DMS 273 (cell line): Measurements from ENCODE around the gene SDCCAG8.

ENCODE experiments used
- DNase-seq: peaks from one replicate; lab custom pipeline; 2025; ENCODE audit not compliant: unreplicated experiment; lab: John Stamatoyannopoulos, UW

The SDCCAG8 gene

DNA sequence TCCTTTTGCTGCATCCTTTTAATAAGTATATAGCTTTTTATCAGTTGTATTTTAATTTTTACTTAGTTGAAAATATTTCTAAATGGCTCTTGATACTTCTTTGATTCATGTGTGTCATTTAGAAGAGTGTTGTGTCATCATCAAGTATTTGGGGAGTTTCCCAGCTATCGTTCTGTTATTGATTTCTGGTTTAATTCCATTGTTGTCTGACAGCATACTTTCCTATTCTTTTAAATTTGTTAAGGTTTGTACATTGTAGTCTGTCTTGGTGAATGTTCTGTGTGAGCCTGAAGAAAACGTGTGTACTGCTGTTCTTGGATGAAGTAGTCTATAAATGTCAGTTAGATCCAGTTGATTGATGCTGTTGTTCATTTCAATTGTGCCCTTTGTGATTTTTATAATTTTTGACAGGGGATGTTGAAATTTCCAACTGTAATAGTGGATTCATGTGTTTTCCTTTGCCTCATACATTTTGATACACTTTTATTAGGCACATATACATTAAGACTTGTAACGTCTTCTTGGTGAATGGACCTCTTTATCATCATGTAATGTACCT, 24.8 kb downstream of the SDCCAG8 start:
- no peak for DNase-seq

DNA sequence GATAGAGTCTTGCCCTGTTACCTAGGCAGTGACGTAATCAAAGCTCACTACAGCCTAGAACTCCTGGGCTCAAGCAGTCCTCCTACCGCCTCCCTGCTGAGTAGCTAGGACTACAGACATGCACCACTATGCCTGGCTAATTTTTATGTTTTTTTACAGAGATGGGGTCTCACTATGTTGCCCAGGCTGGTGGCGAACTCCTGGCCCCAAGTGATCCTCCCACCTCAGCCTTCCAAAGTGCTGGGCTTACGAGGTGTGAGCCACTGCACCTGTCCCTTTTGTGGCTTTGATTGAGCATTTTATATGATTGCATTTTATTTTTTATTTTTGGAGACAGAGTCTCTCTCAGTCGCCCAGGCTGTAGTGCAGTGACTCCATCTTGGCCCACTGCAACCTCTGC, 25.8 kb downstream of the SDCCAG8 start:
- DNase-seq: no peak

DNA sequence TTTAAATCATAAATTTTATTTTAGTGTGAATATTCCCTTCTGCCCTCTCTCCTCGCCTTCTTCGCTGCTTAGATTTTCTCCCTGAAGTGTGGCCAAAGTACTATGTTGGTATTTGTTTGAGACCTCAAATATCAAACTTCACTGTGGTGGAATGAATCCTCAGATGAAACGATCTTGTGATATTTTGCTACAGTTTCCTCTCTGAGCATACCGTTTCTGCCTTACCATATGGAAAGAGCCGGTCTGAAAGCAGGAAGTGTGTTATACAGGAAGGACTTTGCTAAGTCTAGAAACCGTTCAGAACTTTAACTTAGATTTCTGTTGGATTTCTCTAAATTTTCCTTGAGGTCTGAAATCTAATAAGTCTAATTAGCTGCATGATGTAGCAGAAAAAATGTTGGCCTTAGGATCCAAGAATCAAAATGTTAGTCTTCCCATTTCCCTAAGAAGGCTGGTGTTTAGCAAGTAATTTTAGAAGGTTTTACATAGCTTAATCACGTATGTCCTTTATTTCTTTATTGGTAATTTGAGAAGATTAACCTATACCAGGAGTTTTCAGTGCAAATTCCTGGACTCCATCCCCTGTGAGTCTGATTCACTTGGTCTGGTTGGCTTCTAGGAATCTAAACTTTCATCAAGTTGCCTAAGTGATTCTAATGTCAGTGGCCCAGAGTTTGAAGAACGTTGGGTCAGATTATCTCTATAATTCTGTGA, 30.7 kb downstream of the SDCCAG8 start:
- no peak for DNase-seq

DNA sequence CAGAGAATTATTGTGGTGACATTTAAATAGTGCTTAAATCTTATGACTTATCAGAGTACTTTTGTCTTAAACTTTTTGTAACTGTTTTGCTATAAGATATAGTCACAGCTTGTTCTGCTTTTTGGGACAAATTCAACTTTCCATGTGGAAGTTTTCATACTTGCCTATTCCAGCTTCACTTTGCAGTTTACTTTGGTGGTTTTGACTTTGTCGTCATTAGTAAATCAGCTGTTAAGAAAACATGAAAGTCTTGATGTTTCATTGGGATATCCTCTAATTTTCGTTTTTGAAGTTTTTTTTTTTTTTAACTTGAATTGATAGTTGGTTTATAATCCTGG, 31.3 kb downstream of the SDCCAG8 start:
- DNase-seq: no peak

DNA sequence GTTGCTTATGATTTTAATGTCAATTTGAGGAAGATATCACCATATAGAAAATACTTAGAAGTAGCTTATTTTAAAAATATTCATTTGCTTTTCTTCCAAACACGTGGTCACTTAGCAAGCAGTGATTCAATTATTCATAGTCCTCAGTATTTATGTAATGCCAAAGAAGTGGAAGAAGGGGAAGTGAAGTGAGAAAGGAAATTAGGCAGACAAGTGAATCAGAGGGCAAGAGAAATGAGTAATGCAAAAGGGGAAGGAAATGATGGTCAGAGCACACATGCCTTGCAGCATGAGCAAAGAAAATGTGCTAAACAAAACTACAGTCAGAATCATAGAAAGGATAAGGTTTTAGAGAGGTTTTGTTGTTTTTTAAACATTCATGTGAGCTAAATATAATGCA, 31.8 kb downstream of the SDCCAG8 start:
- no peak for DNase-seq

DNA sequence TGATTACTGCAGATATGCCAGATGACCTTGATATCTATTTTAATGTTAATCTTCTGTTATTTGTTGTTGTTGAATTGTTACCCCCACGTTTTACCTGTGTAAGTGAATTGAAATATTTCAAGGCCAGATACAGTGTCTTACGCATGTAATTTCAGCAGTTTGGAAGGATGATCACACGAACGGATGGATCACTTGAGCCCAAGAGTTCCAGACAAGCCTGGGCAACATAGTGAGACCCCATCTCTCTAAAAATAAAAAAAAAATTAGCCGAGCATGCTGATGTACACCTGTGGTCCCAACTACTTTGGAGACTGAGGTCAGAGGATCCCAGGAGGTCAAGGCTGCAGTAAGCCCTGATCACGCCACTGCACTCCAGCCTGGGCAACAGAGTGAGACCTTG, 32.2 kb downstream of the SDCCAG8 start:
- DNase-seq: no peak

DNA sequence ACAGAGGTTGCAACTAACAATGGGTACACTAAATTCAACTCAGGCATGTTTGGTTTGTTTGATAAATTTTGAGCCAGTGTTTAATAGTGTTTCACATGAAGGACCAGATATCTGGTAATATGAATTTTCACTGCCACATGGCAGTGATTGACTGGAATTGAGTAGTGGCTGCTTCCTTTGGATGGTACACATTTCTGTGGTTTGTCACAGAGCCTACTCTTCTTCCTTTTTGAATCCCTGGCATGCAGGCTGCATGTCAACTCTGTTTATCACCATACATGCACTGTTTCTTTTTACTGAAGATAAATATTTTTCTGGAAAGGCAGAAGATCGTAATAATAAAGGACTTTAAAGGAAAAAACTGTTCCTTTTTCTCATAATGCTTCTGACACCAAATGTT, 35.5 kb downstream of the SDCCAG8 start:
- no peak for DNase-seq

DNA sequence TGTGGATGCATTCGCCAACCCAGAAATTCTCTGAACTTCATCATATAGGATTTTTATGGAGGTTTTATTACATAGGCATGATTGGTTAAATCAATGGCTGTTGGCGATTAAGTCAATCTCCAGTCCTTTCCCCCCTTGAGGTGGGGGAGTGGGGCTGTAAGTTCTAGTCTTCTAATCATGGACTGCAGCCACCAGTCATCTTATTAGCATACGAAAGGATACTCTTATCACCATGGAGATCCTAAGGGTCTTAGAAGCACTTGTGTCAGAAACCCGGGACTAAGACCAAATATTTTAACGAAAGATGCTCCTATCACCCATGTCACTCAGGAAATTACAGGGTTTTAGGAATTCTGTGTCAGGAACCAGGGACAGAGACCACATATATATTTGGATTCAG, 36.3 kb downstream of the SDCCAG8 start:
- DNase-seq: no peak

DNA sequence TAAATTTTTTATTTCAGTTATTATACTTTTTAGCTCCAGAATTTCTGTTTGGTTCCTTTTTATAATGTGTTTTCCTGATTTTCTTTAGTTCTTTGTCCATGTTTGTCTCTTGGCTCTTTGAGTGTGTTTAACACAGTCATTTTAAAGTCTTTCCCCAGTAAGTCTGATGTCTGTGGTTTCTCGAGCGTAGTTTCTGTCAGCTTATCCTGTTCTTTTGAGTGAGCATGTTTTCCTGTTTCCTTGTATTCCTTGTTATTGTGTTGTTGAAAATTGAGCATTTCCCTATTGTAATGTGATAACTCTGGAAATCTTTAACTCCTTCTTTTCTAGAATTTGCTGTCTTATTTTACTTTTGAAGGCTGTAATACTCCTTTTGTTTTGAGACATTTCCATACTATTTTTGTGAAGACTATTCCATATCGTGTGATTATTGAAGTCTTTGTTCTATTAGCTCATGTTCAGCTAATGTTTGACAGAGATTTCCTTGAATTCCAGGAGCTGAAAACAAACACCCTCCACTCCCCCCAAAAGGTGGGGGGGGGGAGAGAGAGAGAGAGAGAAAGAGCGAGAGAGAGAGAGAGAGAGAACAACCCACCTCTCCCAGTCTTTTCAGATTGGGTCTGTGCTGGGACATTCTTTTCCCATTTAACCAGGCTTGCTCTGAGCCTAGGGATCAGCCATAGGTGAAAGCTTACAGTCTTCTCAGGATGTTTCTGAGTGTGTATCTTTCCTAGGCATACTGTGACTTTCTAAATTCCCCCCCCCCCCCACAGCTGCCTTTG, 38.3 kb downstream of the SDCCAG8 start:
- no peak for DNase-seq

DNA sequence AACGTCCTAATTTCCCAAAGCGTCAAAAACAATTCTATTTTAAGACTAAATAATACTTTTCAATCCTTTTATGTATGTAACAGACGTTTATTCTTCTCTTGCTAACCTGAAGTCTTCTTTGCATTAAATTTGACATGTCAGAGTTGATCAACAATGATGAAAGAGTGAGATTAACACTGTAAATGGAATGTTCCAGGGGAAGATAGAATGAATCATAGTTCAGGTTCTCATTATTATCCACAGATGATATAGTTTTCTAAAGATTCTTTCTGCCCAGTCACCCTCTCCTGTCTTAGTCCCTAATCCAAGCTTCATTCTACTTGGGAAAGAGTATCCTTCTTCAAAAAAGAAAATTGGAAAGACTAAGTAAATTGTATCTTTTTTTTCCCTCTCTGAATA, 38.9 kb downstream of the SDCCAG8 start:
- DNase-seq: no peak

DNA sequence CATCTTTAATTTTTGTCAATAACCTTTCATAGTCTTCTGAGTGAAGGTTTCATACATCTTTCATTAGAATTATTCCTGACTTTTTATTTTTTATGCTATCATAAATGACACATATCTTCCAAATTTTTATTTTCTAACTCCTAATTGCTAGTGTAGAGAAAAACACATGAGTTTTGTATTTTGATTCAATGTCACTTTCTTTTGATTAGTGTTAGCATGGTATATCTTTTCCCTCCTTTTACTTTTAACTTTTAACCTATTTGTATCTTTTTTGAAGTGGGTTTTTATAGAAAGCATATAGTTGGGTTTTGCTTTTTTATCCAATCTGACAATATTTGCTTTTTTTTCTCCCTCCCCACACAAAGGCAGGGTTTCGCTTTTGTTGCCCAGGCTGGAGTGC, 43.2 kb downstream of the SDCCAG8 start:
- DNase-seq: no peak

DNA sequence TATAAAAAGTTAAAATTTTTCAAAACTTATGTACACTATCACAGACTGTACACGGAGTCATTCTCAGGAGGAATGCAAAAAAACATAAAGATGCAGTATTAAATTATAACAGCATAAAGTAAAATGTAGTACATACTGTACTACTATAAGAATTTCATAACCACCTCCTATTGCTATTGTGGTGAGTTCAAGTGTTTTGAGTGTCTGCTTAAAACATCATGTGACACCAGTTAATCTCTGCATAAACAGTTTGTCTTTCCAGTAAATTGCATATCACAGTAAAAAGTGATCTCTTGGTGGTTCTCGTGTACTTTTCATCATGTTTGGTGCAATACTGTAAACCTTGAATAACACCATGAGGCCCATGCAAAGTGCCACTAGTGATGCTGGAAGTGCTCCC, 45.2 kb downstream of the SDCCAG8 start:
- no peak for DNase-seq

DNA sequence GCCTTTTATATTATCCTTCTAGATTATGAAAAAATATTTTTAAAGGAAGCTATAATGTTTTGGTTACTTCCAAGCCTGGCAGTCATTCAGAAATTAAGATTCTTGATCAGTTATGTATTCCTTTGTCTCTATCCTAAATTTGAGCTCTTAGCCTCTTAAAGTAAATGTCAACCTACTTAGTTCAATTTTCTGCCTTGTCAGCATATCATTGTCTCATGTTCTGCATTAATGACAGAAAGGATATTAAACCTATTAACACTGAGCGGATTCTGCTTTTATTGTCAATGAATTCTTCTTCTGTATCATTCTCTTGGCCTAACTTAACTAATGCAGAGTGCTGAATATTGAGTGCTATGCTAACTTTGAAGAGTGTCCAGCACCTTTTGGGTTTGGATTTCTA, 56.0 kb downstream of the SDCCAG8 start:
- DNase-seq: no peak

DNA sequence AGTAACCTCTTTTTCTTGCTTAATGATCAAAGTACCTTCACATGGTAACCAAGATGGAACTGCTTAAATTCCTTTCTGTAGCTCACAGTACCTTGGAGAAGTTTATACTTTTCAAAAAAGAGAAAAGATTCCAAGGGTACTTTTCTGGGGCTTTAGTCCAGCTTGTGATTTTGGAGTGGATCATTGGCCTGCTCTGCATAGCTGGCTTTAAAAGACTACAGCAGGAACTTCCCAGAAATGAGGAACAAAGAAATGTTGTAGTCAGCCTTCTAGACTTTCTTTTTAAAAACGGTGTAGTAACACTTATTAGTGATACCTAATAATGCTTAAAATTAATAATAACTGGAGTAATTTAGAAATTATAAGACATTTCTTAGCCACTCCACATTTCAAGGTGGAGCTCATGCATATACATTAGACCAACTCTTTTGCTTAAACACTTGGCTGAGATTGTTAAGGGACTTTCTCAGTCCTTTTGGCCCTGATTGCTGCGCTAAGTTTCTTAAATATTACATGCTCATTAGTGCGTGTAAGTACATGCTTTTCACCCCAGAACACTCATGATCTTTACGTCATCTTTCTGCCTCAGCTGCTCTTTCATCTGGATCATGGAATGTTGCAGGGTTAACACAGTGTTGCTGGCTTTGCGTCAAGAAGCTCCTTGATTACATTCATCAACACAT, 57.3 kb downstream of the SDCCAG8 start:
- DNase-seq: no peak

DNA sequence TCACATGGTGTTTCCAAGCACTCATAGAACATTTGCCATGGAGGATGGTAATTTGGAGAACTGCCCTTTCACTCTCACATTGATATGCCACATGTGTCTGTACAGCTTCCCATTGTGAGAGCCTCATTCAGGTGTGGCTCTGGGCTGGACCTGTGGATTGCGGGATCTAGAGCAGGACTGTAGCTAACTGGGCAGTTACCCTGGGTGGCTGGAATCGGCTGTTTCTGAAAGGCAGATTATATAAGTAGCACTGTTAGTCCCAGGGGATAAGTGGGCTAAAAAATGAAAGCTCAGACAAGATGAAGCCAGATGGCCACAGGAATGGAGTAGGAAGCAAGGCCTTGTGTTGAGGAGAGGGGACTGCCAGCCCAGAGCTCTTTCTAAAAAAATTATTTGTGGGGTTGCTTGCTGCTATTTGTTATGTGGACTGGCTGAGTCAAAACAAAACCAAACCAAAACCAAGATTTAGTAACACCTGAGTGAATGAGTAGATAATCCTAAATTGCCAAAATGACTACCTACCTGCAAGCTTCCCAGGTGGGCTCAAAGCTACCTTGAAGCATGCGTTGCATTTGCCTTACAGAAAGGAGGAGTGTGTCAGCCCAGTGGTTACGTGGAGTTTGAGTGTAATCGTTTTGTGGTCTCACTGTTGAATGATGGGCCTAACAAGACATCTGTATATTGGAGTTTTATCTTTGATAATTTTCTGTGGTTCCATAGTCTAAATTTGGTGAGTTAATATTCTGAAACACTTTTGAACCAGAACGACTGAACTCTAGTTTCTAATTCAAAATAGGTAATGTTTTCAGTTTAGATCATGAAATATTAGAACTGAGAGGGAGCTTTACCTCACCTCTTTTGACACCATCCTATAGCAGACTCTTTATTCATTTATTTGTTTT, 58.0 kb downstream of the SDCCAG8 start:
- peak; percentile 77 for DNase-seq

DNA sequence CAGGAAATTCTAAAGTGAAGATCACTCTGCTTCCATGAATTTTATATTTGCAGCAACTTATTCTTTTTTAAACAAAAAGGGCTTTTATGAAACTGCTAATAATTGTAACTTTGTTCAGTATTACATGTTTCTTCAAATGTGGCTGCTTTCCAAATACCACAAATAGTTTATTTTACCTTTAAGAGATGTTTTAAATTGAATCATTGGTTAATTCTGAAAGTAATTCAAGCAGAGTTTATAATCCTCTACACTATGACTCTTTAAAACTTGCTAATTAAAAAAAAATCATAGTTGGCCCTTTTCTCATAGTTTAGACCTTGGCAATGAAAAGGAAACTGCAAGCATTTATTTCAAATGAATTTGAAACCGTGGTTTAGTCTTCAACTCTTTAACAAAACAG, 59.6 kb downstream of the SDCCAG8 start:
- DNase-seq: no peak

DNA sequence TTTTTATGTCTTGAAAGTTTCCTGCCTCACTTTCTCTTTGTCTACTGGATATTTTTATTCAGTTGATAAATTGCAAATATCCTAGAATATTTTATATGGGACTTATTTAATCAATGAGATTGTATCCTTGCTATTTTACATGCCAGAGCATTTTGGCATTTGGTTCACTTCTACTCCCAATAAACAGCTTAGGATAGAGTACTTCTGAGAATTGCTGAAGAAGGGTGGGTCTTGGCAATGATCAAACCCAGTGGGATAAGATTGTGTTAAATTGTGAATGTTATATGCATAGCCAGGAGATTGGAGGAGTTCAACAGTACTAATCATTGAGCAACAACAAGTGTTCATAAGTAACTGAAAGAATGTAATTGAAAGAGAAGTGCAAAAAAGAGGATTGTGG, 60.1 kb downstream of the SDCCAG8 start:
- no peak for DNase-seq

DNA sequence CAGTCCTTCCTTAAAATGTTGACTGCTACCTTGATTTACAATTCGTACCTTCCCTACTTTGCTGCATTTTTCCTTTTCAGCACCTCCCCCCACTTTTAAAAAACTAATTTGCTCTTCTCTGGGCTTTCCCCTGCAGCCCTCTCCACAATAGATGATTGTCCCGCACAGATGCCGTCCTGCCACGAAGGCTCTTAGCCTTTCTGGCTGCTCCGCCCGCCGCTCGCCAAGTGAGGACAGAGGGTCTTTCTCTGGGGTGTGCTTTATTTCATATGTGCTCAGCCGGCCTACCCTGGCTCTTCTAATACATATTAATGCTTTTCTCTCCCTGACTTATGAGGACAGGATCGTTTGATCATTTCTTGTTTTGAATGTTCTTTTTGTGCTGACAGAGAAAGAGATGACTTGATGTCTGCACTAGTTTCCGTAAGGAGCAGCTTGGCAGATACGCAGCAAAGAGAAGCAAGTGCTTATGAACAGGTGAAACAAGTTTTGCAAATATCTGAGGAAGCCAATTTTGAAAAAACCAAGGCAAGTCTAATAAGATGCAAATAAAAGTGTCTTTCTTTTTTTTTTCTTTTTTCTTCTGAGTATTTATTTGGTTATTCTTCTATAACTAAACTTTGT, 60.6 kb downstream of the SDCCAG8 start:
- DNase-seq: no peak

DNA sequence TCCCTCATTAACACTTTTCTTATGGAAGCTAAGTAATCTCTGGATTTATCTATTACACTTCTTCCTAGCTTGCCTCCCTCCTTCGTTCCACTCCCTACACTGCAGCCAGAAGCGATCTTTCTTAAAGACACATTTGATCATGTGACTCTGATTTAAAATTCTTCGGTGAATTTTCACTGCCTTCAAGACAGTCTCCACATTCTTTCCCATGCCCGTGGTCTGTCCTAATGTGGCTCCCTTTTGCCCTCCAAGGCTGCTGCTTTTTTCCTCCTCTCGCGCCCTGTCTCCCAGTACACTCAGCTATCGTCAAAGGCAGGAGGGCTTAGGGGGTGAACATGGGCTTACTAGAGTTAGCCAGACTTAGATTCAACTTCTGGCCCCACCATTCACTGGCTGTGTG, 64.4 kb downstream of the SDCCAG8 start:
- DNase-seq: no peak

DNA sequence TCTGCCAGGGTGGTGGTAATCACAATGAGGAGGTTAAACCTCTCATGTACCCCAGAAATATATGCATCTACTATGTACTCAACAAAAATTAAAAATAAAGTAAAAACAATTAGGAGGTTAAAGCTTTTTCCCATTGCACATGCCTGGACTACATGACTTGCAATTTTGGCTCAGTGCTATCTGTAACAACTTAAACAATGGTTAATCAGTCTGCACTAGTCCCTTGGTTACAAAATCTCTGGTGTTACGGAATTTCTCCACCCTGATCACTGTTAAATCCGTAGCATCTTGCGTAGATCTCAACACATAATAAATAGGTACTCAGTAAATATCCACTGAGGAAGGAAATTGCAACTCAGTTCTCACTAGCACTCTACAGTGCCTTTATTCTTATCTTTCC, 66.5 kb downstream of the SDCCAG8 start:
- DNase-seq: no peak

DNA sequence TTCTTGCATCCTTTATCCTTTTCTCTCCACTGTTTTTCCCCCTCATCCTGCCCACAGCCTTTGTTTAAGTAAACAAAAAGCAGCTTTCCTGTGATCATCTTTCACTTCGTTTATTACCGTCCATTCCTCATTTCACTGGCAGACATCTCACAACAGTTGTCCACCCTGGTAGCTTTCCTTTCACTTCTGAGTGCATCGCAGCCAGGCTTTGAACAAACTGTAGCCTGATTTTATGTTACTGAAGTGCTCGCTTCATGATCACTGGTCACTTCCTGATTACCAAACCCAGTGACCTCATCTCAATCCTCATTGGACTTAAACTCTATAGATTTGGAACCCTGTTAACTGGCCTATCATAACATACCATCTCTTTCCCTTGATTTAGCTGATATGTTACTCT, 67.7 kb downstream of the SDCCAG8 start:
- no peak for DNase-seq
